Measurements from ENCODE around the gene CDADC1.
"Not testable (repeated sequence)": the region's sequence is repeated elsewhere in the genome, so short reads cannot be mapped to it uniquely, and the experiment has no call there.

The CDADC1 gene

DNA sequence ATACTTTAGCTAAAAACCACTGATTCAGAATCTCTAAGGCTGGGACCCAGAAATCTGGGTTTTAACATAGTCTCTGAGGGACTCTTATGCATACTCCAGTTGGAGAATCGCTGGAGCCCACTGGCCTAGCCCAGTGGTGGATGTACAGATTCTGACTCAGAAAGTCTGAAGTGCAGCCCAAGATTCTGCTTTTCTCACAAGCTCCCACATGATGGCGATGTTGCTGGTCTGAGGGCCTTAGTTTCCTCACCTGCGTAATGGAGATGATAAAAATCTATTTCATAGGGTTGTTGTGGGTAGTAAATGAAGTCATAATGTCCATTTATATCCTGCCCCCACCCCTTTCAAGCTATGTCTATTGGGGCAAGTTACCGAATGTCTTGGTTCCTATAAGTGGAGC lies 7.7 kb upstream of the CDADC1 start:
- no peak for DNase-seq

DNA sequence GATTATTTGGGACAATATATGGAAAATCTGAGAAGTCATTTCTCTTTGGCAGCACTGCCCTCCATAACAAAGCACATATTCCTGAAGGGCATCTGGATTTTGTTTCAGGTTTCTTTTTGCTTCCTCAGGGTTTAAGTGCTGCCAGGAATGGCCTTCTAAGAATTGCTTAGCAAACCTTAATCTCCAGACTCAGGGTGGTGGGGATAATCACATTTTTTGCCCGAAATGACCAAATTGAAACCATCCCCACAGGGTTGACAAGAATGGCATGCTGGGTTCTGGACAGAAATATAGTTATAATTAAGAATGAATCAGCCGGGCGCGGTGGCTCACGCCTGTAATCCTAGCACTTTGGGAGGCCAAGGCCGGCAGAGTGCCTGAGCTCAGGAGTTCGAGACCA lies 6.4 kb upstream of the CDADC1 start:
- DNase-seq, result no peak

DNA sequence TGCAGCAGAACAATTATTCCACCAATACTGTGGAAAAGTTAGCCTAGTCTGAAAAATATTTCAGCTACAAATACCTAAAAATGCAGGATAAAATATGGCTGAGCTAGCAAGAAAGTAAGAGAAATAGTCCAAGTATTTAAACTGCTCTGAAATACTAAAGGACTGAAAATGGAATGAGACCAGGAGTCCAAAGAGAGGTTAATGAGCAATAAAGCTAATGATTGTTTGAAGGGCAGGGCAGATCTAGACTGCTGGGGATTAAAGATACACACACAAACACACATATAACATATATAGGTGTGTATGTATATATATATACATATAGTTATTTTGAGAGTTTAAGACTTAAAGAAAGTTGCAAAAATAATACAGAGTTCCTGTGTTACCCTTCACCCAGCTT lies 2.6 kb upstream of the CDADC1 start:
- no peak for DNase-seq

DNA sequence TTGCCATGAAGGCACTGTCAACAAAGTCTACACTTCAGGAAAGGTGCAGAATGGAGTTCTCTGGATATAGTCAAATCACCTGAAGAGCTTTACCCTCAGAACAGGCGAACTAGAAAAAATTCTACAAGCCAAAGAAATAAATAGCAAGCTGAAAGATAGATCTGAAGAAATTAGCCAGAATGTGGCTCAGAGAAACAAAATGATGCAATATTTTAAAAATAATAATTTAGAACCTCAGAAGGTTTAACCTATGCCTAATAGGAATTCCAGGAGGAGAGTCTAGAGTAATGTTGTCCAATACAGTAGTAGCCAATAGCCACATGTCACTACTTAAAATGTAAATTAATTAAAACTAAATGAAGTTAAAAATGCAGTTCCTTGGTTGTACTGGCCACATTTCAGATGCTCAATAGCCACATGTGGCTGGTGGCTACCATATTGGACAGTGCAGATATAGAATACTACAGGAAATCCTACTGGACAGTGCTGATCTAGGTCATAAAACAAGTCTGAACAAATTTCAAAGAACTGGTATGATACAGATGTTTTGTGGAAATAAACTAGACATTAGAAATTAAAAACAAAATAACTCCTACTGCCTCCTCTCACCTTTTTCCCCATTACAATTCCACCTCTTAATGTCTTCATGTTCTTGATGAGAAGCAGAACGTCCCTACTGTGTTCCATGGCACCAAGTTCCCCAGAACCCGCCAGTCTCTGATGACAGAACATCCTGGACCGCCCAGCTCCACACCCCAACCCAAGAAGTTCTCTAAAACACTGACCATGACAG lies 679 bp upstream of the CDADC1 start:
- no peak for DNase-seq

DNA sequence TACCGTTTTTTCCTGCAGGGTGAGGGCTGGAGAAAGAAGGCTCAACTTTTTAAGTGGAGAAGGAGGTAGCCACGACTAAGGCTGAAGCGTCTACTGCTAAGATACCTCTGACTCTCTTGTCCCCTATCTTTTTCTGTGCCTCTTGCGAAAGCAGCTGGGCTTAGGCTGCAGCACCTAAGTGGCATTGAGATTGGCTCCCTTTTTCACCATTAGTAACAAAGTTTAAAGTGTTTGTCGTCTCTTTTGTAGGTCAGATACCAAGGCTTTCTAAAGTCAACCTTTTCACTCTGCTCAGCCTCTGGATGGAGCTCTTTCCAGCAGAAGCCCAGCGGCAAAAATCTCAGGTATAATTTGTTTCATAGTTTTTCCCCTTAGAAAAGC lies 887 bp downstream of the CDADC1 start:
- DNase-seq, result no peak

DNA sequence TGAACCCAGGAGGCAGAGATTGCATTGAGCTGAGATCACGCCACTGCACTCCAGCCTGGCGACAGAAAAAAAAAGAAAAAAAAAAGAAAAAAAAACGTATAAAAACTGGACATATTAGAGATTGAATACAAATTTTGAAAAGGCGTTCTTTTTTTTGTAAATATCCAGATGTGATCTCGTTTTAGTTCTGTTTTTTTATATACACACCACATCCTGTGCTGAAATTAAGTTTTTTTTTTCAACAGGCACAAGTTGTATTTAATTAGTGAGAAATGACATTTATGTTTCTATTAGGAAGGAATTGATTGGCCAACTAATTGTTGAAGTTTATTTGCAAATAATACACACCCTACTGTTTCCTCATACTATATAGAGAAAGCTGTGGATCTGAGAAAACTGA lies 3.6 kb downstream of the CDADC1 start:
- DNase-seq, result no peak

DNA sequence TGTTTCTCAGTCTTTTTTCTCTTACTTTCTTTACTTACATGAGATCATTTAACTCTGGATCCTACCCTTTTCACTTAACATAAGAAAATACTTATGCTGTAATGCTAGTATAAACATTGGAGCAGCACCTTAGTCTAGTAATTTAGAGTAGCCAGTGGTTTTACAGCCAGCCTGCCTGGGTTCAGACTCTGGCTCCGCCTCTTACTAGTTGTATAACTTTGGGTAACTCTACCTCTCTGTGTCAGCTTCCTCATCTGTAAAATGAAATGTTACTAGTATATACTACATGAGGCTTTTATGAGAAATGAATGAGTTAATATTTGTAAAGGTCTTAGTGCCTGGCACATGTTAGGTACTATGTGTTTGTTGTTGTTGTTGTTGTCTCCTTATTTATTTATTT lies 5.6 kb downstream of the CDADC1 start:
- DNase-seq, result no peak

DNA sequence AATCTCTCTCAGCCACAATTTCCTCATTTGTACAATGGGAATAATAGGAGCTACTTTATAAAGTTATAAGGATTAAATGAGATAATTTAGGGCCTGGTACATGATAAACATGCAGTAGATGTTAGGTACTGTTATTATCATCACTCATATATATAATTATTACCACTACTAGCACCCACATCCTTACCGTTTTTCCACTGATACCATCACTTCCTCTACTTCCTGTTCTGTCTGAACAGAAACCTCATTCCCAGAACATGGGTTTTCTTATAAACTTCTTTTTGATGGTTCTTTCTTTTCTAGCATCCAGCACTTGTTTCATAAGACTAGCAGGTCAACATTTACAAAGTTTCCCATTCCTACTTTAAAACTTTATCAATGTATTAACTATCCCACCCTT lies 6.3 kb downstream of the CDADC1 start:
- no peak for DNase-seq

DNA sequence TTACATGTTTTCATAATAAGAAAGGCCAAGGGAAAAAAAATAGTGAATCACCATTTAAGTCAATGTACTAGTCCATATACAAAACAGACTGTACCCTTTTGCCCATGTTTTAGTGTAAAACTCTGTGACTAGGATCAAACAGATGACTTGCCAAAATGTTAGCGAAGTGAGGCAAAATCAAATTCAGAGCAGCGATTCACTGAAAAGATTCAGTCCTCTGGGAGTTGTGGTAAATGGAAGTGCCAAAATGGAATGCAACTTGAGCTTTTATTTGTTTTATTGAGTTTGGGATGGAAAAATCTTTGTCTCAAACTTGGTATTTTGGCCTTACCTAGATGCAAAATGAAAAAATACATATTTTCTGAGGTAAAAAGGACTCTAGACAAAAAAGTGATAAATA lies 9.1 kb downstream of the CDADC1 start:
- no peak for DNase-seq

DNA sequence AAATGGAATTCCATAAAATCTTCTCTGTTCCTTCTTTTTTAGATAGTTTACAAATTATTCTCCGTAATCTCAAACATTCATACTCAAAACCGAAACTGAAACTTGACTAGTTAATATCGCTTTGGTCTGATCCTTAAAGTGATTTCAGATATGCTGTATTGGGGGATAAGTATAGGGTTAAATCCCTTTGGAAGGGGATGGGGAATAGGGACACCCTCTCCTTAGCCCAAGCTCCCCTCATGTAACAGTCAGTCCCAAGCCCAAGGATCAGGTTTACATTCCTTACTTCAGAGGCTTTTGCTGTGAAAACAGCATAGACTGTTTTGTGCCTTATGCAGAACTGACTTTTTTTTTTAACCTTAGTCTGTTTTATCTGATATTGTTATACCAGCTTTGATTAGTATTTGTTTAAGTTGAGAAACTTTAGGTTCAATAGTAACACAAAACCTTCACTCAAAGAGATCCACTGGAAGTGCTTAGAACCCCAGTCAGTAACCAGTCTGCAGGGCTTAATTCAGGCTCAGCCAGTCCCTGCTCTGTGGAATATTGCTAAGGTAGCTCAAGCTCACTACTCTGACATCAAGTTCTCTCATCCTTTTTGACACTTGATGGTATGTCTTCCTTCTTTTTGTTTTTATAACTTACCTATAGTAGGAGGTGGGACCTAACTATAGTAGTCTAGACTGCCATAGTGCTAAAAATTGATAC lies 10.5 kb downstream of the CDADC1 start:
- DNase-seq, result no peak

DNA sequence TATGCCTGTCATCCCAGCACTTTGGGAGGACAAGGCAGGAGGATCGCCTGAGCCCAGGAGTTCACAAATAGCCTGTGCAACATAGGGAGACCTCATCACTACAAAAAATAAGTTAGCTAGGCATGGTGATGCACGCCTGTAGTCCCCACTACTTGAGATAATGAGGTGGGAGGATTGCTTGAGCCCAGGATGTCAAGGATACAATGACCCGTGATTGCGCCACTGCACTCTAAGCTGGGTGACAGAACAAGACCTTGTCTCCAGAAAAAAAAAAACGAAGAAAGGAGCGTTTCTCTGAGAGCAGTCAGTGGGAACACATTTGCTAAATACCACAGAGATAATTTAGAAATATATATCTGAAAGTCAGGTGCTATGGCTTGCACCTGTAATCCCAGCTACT lies 11.9 kb downstream of the CDADC1 start:
- DNase-seq, result no peak

DNA sequence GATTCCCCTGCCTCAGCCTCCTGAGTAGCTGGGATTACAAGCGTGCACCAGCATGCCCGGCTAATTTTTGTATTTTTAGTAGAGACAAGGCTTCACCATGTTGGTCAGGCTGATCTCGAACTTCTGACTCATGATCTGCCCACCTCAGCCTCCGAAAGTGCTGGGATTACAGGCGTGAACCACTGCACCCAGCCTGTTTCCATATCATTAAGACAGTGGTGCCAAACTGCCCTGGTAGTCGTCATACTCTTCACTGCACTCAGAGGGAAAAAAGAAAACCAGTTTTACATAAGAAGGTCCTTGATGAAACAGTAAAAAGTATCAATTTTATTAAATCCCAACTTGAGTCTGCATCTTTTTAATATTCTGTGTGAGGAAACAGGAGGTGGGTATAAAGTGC lies 14.9 kb downstream of the CDADC1 start:
- DNase-seq, result no peak

DNA sequence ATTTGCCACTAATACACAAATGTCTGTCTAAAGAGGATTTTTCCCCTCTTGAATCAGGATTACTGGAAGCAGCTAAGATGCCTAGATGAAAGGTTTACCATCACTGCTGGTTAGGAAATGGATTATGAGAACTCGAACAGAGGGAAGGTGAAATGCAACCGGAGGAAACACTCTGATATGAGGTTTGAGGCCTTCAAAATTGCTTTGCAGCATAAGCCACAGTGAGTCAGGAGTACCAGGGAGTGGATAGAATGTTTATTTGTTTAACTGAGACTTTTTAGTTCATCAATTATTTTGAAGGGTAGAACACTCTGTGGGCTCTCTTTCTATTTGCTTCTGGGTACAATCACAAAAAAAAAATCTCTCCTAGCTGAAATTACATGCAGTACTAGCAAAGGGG lies 18.1 kb downstream of the CDADC1 start:
- DNase-seq, result no peak

DNA sequence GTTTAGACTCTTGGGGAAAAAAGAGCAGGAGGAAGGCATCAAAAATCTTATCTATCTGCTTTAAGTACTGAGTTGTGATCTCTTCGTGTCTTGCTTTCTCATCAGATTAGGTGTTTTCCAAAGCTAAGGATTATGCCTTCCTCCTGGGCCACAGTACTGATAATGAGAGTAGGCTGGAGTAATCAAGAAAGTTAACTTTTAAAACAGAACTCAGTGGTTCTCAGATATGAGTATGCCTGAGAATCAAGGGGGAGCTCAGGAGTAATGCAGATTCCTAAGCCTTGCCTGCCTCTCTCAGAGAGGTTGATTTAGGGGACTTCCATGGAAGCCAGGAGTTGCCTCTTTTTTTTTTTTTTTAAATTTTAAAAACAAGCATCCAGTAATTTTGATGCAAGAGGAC lies 23.5 kb downstream of the CDADC1 start:
- DNase-seq, result no peak

DNA sequence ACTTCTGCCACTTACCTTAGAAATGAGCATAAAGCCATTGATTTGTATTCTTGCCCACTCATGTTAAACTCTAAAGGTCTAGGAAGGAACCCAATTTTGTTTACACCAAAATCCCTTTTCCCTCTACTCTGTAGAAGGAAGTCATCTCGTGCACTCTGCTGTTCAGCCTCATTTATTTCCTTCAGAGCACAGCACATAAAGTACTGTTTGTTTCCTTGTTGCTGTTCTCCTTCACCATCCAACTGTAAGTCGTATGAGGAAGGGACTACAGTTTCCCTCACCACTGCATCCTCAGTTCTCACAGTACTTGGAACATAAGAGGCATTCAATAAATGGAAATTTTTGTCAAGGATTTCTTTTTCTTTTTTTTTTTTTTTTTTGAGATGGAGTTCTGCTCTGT lies 24.6 kb downstream of the CDADC1 start:
- DNase-seq, result no peak

DNA sequence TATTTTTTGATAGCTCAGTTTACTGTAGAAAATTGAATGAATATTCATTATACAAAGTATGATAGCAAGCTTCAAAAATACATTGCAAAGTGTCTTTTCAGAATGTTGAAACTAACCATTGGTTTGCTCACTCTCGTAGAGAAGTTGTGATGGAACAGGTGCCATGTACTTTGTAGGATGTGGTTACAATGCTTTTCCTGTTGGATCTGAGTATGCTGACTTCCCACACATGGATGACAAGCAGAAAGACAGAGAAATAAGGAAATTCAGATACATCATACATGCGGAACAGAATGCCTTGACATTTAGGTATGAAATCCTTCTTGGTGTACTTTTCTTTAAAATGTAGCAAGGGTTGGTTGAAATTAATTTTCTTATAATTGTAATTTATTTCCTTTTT lies 30.5 kb downstream of the CDADC1 start:
- no peak for DNase-seq

DNA sequence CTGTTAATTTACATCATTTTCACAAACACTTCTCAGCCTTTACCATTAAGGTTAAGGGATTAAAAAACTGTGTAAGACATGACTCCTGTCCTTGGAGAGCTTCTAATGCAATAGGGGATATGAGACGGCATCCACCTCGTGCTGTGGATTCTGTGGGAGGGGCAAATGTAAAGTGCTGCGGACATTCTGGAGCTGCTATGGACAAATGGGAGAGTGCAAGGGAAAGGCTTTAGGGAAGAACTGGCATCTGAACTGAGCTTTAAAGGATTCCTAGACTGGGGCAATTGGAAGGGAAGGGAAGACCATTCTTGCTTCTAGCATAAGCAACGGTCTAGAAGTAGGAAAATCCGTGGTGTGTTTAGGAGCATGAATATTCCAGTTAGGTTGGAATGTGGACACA lies 31.4 kb downstream of the CDADC1 start:
- no peak for DNase-seq

DNA sequence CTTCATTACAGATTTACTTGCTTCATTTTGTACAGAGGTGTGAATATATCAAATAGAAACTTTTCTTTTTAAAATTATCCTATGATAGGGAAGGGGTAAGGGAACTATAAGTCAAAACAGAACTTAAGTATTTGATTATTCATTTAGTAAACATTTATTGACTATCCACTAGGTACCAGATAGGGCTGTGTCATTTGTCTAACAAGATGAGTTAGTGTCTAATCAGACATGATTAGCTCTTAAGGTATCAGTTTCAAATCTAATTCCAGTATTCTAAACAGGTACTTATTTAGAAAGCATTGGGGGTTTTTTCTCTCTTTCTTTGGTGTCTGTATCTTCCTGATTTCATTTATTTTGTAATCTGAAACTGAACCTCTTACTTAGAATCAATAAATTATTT lies 32.2 kb downstream of the CDADC1 start:
- no peak for DNase-seq

DNA sequence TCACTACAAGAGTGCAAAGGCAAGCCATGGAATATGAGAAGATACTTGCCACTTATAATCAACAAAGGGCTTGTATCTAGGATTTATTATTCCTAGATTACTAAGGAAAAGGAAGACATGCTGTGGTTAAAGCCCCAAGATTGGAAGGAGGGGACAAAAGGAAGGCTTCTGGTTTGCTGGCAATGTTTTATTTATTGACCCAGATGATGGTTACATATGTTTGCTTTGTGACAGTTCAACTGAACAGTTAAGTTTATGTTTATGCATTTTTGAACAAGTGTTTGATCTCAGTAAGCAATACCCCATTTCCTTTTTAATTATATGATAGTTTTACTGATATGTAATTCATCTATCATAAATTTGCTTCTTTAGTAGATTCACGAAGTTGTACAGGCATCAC lies 40.3 kb downstream of the CDADC1 start:
- no peak for DNase-seq

DNA sequence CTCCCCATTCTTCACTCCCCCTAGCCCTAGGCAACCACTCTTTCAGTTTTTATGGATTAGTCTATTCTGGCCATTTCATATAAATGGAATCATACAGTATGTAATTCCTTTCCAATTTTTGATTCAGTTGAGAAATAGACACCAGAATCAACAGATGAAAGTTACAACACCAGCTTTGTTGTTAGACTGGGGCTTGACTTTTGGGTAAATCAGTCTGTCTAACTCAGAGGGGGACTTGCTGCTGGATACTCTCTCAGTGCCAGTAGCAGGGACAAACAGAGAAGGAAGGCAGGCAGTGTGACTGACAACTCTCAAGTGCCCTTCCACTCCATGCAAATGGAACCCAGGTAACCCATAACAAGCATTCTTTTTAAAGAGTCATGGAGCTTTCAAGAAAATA lies 40.7 kb downstream of the CDADC1 start:
- no peak for DNase-seq

DNA sequence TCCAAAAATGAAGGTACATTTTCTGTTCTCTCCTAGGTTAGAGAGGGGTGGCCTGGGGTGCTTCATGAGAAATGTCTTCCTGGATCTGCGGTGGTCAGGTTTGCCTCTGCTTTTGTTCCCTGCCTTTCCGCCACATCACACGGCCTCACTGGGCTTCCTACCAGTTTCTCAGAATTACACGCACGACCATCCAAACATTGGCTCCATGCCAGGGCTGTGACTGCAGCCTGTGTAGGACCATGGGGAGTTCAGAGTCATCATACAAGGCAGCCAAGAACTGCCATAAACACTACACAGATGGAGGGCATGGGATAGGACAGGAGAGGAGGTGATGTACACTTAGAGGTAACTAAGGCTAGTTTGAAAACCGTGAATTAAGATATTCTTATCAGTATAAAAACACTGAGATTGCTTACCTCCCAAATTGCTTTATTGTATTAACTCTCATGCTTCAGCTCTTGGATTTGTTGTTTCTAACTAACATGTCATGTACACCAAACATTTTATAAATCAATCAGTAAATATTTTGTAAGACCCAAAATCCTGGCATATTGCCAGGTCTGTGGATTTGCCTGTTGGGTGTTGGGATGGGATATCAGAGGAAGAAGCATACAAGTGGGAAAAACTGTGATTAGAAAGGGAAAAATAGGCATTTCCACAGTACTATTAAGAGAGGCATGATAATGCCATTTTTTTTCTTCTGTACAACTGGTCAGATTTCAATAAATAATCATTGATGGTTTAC lies 45.2 kb downstream of the CDADC1 start:
- peak; percentile 5 for DNase-seq

DNA sequence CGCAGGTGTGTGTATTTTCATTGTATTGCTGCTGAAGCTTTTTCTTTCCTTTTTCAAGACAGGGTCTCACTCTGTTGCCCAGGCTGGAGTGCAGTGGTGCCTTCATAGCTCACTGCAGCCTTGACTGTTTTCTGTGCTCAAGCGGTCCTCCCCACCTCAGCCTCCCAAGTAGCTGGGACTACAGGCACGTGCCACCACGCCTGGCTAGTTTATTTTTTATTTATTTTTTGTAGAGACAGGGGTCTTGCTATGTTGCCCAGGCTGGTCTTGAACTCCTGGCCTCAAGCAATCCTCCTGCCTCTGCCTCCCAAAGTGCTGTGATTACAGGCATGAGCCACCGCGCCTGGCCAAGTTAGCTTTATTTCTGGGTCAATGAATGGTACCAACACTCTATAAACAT lies 47.0 kb downstream of the CDADC1 start:
- DNase-seq, result not testable (repeated sequence)

DNA sequence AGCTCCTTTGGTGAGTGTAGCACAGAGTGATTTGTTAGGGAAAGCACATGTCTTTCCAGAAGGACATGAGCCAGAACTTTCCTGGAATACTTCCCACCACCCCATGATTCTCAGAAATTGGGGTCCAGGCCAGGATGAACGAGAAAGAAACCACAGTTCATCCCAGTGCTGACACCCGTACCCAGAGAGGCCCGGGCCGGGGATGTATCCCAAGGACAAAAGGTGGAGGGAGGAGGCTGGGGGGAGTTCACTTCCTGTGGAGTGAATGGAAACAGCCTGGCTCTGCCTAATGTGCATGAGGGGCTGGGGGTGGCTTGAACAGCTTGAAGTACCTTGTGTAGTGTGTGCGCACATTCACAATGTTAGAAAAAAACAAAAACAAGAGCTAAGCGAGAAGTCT lies 47.5 kb downstream of the CDADC1 start:
- no peak for DNase-seq

DNA sequence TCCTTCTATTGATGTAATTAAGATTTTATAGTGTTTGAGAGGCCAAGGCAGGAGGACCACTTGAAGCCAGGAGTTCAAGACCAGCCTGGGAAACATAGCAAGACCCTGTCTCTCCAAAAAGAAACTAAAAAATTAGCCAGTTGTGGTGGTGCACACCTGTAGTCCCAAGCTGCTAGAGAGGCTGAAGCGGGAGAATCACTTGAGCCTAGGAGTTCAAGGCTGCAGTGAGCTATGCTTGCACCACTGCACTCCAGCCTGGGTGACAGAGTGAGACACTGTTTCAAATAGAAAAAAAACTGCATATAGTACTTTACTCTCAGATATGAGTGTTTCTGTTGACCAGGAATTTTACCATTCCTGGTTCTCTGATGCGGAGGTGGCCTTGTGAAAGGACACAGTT lies 48.9 kb downstream of the CDADC1 start:
- no peak for DNase-seq

Data from NCI-H2081 treated with DMSO at 0.1 percent for 48 hours (cell line).